ENCODE results near the gene SYT8.

Gene SYT8

GRCh38 chr11:1840780-1841480, 6.1 kb downstream of the SYT8 start:
- in situ Hi-C loops (cut with MboI; ENCODE audit: low pct_unique_long_range_greater_than_20kb, low sequenced_read_pairs) = no loop called here
- DNase-seq = no peak

- in situ Hi-C loops (cut with MboI; ENCODE audit: low pct_unique_long_range_greater_than_20kb, low sequenced_read_pairs) = no loop called here
- no peak for DNase-seq
Measured at GRCh38 chr11:1841511-1842148, 6.8 kb downstream of the SYT8 start.

- in situ Hi-C loops (cut with MboI; ENCODE audit: low pct_unique_long_range_greater_than_20kb, low sequenced_read_pairs) = no loop called here
Measured at GRCh38 chr11:1842149-1843097, 7.6 kb downstream of the SYT8 start.

GRCh38 chr11:1843098-1843473, 8.3 kb downstream of the SYT8 start:
- DNase-seq = no peak
- in situ Hi-C loops (cut with MboI; ENCODE audit: low pct_unique_long_range_greater_than_20kb, low sequenced_read_pairs) = no loop called here

More at GRCh38 chr11:1842149-1843097, 7.6 kb downstream of the SYT8 start:
- DNase-seq = no peak

- in situ Hi-C loops (cut with MboI; ENCODE audit: low pct_unique_long_range_greater_than_20kb, low sequenced_read_pairs) = no loop called here
- DNase-seq = no peak
Measured at GRCh38 chr11:1843796-1844195, 9.0 kb downstream of the SYT8 start.

- peak; percentile 33 for DNase-seq
- in situ Hi-C loops (cut with MboI; ENCODE audit: low pct_unique_long_range_greater_than_20kb, low sequenced_read_pairs) = no loop called here
Measured at GRCh38 chr11:1844221-1845094, 9.7 kb downstream of the SYT8 start.

- in situ Hi-C loops (cut with MboI; ENCODE audit: low pct_unique_long_range_greater_than_20kb, low sequenced_read_pairs) = no loop called here
- no peak for DNase-seq
Measured at GRCh38 chr11:1845095-1845429, 10.3 kb downstream of the SYT8 start.

- in situ Hi-C loops (cut with MboI; ENCODE audit: low pct_unique_long_range_greater_than_20kb, low sequenced_read_pairs) = no loop called here
- DNase-seq = no peak
Measured at GRCh38 chr11:1845561-1846452, 11.0 kb downstream of the SYT8 start.

- in situ Hi-C loops (cut with MboI; ENCODE audit: low pct_unique_long_range_greater_than_20kb, low sequenced_read_pairs) = no loop called here
- no peak for DNase-seq
Measured at GRCh38 chr11:1846453-1846932, 11.7 kb downstream of the SYT8 start.

- in situ Hi-C loops (cut with MboI; ENCODE audit: low pct_unique_long_range_greater_than_20kb, low sequenced_read_pairs) = no loop called here
- DNase-seq = no peak
Measured at GRCh38 chr11:1847006-1847735, 12.4 kb downstream of the SYT8 start.

GRCh38 chr11:1847926-1848639, 13.3 kb downstream of the SYT8 start:
- in situ Hi-C loops (cut with MboI; ENCODE audit: low pct_unique_long_range_greater_than_20kb, low sequenced_read_pairs) = no loop called here
- no peak for DNase-seq

- in situ Hi-C loops (cut with MboI; ENCODE audit: low pct_unique_long_range_greater_than_20kb, low sequenced_read_pairs) = no loop called here
- DNase-seq = no peak
Measured at GRCh38 chr11:1848640-1849430, 14.0 kb downstream of the SYT8 start.

GRCh38 chr11:1851468-1852180, 16.8 kb downstream of the SYT8 start:
- no peak for DNase-seq
- in situ Hi-C loops (cut with MboI; ENCODE audit: low pct_unique_long_range_greater_than_20kb, low sequenced_read_pairs) = no loop called here

- DNase-seq = no peak
- in situ Hi-C loops (cut with MboI; ENCODE audit: low pct_unique_long_range_greater_than_20kb, low sequenced_read_pairs) = no loop called here
Measured at GRCh38 chr11:1852271-1852876, 17.6 kb downstream of the SYT8 start.

- DNase-seq = peak; percentile 90
- in situ Hi-C loops (cut with MboI; ENCODE audit: low pct_unique_long_range_greater_than_20kb, low sequenced_read_pairs) = no loop called here
Measured at GRCh38 chr11:1852877-1853276, 18.1 kb downstream of the SYT8 start, which contains the start of gene LSP1. LSP1 (plus strand) TSS chr11:1853084; CDS start chr11:1853145, 61 bp downstream.

All from KBM-7 (cell line).